Activated CD4-positive, CD25-positive, alpha-beta regulatory T cell treated with anti-CD3 and anti-CD28 coated beads, Interleukin-2, amount 50 U/mL, for 24 hours (primary cell): ENCODE measurements around the gene JMJD8.

ENCODE experiments used
- ATAC-seq, 2 donors: fragments of 150-1000 bp; cut with Tn5 transposase; one replicate each; pipeline ENCODE4 v1.10.0; 2021; ENCODE audit warnings: mild to moderate bottlenecking in 1 of 2, moderate library complexity in 1 of 2

Gene JMJD8

DNA sequence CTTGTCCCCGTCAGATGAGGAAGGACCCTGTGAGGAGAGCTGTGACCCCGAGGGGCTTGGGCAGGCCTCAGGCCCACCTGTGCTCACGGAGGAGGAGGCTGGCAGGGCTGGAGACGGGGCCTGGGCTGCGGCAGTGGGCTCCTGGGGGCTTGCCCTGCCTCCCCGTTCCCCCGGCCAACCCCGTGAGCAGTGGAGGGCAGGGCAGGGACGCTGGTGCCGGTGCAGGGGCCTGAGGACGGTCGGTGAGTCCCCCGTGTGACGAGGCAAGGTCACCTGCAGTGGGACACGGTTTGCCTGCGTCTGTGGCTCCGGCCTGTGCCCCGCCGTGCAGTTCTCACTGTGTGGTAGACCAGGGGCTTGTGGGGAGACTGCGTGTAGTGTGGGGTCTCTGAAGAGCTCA is 24.5 kb downstream of the JMJD8 start:
- no peak for ATAC-seq

DNA sequence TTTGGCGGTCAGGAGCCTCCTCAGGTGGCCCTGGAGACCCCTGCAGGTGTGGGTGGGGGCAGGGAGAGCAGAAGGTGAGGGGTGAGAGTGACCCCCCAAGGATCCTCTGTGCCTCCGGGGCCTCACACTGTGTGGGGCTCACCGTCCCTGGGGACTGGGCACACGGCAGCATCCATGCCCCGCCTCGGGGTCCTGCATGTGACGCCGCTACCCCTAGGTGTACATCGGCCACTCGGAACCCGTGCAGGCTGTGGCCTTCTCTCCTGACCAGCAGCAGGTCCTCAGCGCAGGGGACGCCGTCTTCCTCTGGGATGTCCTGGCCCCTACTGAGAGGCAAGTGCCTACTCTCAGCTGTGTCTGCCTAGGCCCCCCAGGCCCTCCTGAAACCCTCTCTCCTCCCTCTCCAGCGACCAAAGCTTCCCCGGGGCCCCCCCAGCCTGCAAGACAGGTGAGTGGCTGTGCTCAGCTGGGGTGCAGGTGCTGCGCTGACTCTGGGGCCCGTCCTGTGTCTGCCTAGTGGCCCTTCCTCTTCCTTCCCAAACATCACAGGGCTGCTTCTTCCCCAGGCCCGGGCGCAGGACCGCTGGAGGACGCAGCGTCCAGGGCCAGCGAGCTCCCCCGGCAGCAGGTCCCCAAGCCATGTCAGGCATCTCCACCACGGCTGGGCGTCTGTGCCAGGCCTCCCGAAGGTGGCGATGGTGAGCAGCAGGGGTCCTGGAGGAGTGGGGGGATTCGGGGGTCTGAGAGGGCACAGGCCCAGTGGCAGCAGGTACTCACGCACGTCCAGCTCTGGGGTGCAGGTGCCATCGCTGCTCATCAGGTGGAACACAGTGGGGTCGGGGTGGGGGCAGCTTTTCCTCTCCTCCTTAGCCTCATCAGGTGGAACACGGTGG is 25.2 kb downstream of the JMJD8 start:
- ATAC-seq = no peak

DNA sequence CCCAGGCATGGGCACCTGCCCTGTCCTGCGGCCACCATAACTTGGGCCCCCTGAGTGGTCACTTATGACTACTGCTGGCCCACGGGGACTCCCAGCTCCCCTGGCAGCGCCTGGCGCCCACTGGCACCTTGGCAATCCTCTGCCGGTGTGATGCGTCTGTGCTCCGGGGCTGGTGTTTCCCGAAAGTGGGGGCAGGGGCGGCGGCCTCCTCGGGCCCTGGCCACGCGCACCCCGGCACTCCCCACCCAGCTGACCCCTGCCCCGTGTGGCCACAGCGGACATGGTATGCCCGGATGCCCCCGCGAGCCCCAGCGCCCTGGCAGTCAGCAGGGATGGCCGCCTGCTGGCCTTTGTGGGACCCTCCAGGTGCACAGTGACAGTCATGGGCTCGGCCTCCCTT is 26.6 kb downstream of the JMJD8 start:
- ATAC-seq = no peak

DNA sequence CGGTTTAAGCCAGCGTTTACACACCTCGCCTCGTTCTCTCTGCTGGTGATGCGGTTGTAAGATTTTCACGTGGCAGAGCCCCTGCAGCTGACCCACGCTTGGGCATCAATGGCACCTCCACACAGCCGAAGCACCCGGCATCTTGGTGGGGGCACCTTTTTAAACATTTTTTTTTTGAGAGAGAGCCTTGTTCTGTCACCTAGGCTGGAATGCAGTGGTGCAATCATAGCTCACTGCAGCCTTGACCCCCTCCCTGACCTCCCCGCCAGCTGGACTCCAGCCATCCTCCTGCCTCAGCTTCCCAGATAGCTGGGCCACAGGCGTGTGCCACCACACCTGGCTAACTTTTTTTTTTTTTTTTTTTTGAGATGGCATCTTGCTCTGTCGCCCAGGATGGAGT is 30.1 kb downstream of the JMJD8 start:
- no peak for ATAC-seq

DNA sequence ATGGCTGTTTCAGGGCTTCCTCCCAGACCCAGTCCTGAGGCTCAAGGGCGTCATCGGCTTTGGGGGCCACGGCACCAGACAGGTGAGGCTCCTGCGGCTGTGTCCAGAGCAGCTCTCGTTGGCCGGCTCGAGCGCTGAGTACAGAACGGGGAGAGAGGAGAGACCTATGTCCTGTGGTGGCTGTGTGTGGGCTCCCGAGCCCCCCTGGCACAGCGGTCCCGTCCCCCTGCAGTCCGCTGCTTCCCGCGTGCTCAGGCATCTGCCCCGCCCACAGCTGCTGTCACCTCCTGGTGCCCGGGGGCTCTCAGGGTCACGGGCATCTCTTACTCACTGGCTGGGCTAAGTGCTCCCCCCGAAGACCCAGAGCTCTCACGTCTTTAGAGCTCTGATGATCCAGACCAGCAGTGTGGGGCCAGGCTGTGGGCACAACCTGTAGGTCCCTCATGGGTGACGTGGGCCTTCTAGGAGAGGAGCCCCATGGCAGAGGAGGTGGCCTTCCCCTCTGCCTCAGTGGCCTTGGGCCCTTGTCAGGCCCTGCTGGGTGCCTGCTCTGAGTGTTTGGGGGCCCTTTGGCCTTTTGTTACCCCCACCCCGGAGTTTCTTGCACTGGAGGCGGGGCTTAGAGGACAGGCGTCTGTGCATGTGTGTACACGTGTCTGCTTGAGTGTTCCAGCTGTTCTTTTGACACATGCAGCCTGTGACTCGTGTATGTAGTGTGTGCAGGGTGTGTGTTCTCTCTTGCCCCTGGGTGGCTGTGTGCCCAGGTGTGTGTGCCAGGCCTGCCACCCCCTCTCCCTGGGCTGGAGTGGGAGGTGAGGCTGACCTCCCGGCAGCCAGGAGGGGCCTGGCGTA is 31.5 kb downstream of the JMJD8 start:
- ATAC-seq = no peak

DNA sequence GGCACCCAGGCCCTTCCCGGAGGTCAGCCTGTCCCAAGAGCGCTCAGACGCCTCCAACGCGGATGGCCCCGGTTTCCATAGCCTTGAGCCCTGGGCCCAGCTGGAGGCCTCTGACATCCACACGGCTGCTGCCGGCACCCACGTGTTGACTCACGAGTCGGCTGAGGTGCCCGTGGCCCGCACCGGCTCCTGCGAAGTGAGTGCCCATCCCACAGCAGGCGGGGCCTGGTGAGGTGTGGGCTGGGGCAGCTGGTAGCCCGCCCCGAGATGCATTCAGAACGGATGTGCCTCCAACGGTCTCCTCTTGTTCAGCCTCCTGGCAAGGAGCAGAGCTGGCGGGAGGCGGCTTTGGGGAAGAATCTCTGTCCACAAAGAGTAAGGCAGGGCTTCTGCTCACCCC is 32.3 kb downstream of the JMJD8 start:
- ATAC-seq = no peak

DNA sequence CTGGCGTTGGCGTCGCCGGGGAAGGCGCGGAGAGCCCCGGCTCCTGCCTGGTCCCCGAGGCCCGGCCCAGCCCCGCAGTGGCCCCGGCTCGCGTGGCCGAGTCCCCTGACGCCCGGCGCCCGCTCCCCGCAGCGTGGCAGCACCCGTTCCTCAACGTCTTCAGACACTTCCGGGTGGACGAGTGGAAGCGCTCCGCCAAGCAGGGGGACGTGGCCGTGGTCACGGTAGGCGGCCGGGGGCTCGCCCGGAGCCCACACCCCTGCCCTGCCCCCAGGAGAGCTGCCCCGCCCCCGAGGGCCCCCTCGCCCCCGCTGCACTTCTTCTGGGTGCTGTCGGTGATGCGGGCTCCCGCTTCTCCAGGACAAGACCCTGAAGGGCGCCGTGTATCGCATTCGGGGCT is 34.5 kb downstream of the JMJD8 start:
- peak; percentile 1 to 14 for ATAC-seq

DNA sequence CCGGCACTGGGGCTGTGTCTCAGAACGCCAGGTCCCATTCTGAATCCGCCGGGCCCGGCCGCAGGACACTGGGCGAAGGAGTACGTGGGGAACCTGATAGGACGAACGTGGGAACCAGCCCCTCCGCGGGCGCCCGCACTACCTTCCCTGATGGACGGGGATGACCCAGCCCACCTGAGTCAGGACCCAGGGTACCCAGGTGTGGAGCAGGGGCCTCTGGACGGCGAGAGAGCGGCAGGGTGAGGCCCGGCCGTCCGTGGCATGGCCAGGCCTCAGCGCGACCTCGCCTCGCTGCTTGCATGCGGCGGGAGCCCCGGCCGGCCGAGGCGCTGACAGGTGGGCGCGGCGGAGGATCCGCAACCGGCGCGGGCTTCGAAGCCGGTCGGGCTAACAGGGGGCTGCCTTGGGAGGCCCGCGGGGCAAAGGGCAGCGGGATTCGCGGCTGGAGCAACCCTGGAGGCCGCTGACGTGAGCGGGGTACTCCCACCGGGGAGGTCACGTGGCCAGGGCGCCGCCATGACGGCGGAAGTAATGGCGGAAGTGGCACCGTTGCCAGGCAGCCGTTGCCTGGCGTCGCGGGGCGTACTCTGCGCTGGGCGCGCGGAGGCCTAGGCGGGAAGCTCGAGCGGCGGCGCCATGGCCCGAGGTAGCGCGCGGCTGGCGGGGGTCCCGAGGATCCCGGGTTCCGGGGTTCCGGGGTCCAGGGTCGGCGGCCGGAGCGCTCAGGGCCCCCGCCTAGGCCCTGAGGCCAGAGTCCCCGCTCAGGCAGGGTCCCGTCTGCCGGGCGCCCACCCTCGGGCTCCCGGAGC is 35.1 kb downstream of the JMJD8 start, which contains the start of gene WDR90:
TSS of gene WDR90 (plus strand) at position 585 of the 809 bp plus-strand sequence. CDS start at position 637, 52 bp downstream.
- peak; percentile 95 to 96 for ATAC-seq

DNA sequence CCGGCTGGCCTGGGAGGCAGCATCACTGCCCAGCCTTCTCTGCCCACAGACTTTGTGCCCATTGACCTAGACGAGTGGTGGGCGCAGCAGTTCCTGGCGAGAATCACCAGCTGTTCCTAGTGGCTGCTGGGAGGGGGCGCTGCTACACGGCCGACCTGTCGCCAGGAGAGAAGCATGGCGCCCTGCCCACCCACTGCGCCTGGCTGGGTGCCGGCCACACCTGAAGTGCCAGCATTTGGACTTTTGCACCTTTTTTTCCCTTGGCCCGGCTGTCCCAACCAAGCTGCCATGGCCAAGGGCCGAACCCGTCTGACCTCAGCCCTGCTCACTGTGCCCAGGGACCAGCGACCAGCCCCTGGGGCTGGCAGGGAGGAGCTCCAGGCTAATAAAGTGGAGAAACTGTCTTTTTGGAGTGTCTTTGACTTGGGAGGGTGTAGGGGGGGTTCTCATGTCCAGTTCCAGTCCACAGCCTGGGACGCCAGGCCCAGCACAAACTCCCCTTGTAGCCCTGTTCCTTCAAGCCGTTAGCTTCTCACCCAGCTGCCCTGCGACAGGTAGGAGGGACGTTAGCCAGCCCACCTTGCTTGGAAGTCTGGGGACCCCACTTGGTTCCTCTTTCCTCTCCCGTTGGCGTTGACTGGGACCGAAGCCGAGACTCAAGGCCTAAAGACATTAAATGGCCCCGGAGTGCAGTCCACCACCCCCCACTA is 35.9 kb downstream of the JMJD8 start:
- no peak for ATAC-seq

DNA sequence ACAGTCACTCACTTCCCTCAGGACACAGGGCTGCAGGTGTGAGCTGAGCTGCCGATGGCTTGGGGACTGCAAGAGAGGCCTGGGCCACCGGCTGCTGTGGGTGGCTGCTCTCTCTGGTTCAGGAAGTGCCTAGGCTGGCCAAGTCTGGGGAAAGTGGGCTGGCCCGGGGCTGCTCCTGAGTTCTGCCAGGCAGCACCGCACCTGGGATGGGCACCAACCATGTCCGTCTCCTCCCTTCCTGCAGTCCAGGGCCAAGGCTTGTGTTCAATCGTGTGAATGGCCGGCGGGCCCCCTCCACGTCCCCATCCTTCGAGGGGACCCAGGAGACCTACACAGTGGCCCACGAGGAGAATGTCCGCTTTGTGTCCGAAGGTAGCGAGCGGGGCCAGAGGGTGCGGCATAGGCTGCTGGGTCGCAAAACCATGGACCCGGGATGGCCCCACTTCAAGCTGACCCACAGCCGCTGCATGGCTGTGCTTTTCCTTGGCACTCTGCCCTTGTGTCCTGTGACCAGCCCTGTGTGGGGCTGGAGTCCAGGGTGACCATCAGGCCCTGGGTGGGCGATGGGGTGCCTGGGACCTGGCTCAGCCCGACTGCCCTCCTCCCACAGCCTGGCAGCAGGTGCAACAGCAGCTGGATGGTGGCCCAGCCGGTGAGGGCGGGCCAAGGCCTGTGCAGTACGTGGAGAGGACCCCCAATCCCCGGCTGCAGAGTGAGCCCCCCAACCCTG is 36.8 kb downstream of the JMJD8 start:
- no peak for ATAC-seq

DNA sequence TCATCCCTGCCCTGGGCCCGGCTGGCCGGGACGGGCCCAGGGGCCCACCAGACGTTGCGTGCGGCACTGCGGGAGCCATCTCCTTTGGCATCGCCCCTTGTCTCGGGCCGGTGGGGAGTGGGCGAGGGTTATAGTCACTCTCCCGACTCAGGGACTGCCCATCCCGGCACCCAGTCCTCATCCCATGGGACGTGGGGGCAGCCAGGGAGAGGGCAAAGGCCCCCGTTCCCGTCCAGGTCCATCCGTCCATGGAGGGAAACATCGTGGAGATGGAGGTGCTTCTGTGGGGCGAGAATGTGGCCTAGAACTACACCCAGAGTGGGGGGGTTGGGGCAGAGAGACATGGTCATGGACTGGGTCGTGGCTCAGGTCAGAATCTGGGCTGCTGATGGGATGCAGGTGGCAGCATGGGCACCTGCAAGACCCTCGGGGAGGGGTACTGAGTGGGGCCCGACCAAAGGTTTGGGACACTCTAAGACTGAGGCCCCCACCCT is 37.4 kb downstream of the JMJD8 start:
- ATAC-seq = no peak

DNA sequence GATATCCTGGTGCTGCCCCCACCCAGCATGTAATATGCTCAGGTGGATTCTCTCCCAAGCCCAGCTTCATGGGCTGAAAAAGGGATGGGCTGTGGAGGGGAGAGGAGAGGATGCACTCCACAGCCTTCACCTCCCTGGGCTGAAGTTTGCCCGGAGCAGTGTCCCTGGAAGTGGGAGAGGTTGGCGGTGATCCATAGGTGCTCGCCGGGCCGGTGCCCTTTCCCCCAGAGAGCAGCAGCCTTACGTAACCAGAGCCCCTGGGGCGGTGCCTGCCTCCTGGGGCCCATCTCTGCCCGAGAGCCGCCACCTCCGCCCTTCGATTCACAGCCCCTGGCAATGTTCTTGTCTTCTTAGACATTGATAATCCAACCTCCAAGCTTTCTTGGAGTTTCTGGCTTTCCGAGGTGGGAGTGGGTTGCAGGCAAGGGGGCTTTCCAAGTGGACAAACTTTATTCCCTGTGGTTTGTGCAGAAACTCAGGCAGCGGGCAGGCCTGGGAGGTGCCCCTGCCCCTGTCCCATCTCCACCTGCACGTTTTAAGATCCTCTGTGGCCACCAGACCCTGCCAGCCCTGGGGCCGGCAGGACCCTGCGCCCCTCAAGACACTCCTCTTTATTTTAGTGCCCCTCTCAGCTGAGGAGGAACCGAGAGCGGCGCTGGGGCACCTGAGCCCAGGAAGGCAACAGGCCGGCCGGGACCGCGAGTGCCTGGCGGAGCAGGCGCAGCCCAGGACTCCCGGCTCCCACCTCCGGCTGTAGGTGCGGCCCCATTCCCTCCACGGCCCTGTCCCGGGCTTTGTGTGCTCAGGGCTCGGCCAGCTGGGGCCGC is 38.1 kb downstream of the JMJD8 start:
- no peak for ATAC-seq

DNA sequence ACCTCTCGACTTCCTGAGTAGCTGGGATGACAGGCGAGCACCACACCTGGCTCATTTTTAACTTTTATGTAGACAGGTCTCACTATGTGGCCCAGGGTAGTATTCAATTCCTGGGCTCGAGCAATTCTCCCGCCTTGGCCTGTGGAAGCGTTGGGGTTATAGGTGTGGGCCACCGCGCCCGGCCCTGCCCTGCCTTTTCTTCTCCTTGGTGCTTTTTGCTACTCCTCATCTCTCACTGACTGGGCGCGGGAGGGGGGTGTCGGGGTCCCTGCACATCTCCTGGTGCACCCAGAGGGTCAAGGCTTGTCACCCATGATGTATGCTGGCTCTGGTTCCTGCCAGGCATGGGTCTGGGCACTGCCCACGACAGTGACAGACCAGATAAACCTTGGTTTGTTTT is 39.6 kb downstream of the JMJD8 start:
- ATAC-seq = no peak

DNA sequence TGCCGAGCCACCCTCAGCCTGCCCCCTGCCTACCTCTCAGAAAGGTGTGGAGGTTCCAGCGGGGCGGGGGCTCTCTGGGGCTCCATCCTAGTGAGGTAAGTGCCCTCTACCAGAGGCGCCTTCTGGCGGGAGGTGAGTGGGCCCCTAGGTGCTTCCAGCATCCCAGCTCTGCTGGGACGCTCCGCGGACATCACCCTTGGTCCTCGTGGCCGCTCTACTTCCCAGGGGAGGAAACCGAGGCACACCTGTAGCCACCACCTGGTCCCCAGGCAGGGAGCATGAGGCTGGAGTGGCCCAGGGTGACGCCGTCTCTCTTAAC is 41.1 kb downstream of the JMJD8 start:
- ATAC-seq = no peak

DNA sequence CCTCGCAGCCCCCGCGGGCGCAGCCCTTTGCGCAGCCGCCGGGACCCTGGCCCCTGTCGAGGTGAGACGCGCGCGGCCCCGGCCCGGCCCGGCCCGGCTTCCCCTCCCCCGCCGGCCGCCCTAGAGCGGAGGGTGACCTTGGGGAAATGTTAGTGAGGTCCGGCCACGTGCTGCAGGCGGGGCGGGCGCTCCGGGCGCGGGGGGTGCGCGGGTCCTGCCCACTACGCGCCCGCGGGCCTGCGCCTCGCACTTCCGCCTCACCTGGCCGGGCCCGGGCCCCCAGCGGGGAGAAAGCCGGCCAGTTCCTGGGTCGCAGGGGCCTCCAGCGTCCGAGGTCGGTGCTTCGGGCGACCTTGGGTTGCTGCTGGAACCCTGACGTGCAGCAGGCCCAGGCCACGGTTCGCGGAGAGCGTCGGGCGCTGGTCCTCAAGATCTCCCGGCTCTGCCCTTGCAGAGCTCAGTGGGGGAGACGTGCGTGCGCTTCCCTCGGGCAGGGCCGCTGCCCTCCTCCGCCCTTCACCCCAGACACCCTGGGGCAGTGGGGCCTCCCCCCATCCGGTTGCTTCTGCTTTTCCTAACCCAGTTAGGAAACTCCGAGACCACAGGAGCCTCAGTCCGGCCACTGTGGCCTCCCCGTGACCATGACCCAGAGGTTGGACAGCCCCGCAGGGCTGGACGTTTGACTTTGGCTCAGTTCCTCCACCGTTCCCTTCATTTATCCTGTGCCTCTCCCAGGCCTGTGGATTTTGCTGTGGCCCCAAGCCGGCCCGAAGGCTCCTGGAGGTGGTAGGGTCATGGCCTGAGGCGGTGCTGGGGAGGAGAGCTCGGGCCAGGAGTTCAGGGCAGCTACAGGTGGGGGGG is 41.7 kb downstream of the JMJD8 start:
- ATAC-seq = peak; percentile 44 to 55

DNA sequence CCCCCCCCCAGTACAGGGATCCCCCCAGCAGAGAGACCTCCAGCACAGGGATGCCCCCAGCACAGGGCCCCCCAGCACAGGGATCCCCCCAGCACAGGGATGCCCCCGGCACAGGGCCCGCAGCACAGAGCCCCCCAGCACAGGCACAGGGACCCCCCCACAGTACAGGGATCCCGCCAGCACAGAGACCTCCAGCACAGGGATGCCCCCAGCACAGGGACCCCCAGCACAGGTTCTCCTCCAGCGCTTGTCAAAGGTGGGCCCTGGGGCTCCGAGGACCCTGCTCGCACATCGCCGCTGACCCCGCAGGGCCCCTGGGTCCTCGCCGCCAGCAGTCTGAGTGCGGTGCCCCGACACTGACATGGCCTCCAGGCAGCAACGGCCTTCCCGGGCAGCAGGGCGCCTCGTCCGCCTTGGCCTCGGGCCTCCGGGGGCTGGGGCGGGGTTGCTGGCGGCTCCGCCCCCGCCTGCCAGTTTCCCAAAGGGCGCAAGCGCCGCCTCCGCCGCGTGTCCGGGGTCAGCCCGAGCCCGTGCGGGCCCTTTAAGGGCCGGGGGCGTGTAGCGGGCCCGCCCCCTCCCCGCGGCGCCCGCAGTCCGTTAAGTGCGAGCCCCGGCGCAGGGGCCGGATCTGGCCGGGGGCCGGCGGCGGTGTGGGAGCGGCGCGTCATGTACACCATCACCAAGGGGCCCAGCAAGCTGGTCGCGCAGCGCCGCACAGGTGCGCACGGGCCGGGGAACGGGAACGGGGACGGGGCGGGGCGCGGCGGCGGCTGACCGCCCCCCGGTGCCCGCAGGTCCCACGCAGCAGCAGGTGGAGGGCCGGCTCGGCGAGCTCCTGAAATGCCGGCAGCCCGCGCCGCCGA is 42.6 kb downstream of the JMJD8 start, which contains the start of gene MCRIP2:
TSS of gene MCRIP2 (plus strand) at position 503 of the 863 bp plus-strand sequence. CDS start at position 667, 164 bp downstream.
- ATAC-seq = peak; percentile 55 to 63

DNA sequence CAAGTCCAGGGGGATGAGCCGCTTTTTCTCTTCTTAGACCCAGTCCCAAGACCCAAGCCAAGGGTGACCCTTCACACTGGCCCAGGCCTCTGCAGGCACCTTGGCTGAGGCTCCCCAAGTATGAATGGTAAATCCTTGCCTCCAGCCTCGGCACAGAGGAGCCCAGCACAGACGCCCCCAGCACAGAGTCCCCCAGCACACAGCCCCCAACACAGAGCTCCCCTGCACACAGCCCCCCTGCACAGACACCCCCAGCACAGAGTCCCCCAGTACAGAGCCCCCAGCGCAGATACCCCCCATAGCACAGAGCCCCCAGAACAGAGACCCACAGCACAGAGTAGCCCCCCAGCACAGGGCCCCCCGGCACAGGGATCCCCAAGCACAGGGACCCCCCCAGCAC is 43.5 kb downstream of the JMJD8 start:
- ATAC-seq = no peak

DNA sequence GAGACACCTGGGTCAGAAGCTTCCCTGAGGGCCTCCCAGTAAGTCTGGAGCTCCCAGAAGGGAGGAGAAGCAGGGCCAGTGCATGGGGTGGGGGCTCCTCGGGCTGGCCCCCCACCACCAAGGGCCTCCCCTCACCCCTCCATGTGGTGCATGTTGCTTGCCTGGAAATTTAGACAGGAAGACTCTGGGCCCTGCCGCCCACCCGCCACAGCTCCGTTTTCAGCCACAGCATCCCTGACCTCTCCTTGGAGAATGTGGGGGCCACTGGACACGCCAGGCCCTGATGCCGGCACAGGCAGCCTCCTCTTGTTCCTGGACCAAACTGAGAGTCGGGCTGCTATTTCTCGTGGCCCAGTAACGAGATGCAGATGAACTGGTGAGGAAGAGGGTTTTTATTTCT is 45.3 kb downstream of the JMJD8 start:
- no peak for ATAC-seq
